Measurements from ENCODE around the gene RPLP1.

Gene RPLP1

DNA sequence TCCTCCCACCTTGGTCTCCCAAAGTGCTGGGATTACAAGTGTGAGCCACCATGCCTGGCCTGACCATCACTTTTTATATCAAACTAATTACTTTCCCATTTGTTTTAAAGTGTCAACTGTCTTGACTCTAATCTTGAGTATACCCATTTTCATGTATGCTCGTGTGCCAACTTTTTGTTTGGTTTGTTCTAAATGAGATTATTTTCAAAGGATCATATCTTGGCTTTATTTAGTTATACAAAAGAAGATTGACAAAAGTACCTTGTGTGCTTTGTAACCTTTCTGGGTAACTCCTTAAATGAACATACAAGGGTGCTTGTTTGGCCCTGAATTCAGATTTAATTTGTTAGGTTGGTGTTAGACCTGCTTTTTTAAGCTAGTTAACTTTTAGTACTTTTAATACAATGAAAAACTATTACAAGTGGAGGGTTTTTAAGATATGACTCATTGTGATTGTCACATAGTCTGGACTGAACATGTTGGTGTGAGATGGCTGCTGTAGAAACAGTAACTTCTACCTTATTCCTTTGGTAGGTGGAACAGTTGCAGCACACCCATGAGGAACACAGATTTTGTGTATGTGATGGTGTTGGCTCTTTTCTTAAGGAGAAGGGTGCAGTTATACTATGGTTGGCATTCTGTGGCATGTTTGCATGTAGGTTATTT lies 27.7 kb upstream of the RPLP1 start:
- no peaks in the 10 kb centered on the region for H3K4me1 ChIP-seq (ENCODE audit: insufficient read depth, low read length)
- H3K36me3 ChIP-seq (ENCODE audit: insufficient read depth, low read length) = peaks cover 86% of the 10 kb centered on the region
- H3K9ac ChIP-seq (ENCODE audit: low read depth, low read length) = no peak overlapping the region
- no peak overlapping the region for H3K4me3 ChIP-seq (ENCODE audit: low read depth in 1 of 2, low read length in 2 of 2)
- no peaks in the 10 kb centered on the region; the same call in 1 of the 2 replicates for H4K20me1 ChIP-seq (ENCODE audit: insufficient read depth, low read length)
- H3K79me2 ChIP-seq (ENCODE audit: insufficient read depth, low read length) = peaks cover 2% of the 10 kb centered on the region; the same call in 1 of the 2 replicates
- no peaks in the 10 kb centered on the region for H3K9me3 ChIP-seq (ENCODE audit: insufficient read depth, low read length, severe bottlenecking)
- no peak overlapping the region for H2AFZ ChIP-seq (ENCODE audit: low read depth, low read length)
- no peaks in the 10 kb centered on the region for H3K27me3 ChIP-seq (ENCODE audit: insufficient read depth, low read length, poor library complexity)
- ATAC-seq (ENCODE audit: insufficient read depth, low read depth) (no peak), DNase-seq (no peak)
- no peak overlapping the region for H3K4me2 ChIP-seq (ENCODE audit: insufficient read depth, low read length)
- no peak overlapping the region for H3K27ac ChIP-seq (ENCODE audit: low read length)
- TF ChIP-seq EZH2 (IDR thresholded peaks at IDR 0.05; ENCODE audit: borderline replicate concordance, low read depth, low read length, severe bottlenecking) = no peak
- TF ChIP-seq, protein P1, sequence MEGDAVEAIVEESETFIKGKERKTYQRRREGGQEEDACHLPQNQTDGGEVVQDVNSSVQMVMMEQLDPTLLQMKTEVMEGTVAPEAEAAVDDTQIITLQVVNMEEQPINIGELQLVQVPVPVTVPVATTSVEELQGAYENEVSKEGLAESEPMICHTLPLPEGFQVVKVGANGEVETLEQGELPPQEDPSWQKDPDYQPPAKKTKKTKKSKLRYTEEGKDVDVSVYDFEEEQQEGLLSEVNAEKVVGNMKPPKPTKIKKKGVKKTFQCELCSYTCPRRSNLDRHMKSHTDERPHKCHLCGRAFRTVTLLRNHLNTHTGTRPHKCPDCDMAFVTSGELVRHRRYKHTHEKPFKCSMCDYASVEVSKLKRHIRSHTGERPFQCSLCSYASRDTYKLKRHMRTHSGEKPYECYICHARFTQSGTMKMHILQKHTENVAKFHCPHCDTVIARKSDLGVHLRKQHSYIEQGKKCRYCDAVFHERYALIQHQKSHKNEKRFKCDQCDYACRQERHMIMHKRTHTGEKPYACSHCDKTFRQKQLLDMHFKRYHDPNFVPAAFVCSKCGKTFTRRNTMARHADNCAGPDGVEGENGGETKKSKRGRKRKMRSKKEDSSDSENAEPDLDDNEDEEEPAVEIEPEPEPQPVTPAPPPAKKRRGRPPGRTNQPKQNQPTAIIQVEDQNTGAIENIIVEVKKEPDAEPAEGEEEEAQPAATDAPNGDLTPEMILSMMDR (IDR thresholded peaks at IDR 0.05; ENCODE audit: borderline replicate concordance, extremely low read depth, low read length, poor library complexity, severe bottlenecking) = no peak

DNA sequence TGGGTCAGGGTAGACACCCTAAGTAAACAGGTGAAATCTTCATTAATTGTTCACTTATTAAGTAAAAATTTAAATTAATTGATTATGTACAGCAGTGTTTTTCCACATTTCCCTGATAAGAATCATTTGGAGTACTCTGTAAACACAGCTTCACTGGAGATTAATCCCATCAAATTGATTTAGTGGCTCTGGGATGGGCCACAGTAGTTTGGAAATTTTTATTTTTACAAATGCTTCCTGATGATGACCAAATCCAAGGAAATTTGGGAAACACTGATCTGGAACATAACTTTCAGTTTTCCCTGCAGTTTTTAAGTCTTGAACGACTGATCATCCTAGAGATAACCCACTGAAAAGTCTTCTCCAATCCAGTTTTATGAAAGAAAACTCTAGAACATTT lies 18.8 kb upstream of the RPLP1 start:
- Histone ChIP-seq H3K36me3 (ENCODE audit: insufficient read depth, low read length) (peaks cover 91% of the 10 kb centered on the region), H3K79me2 (ENCODE audit: insufficient read depth, low read length) (0 out of 2 replicates have a peak, but pooled peaks cover 3% of the 10 kb centered on the region)
- TF ChIP-seq, protein P1 (IDR thresholded peaks at IDR 0.05; ENCODE audit: borderline replicate concordance, extremely low read depth, low read length, poor library complexity, severe bottlenecking) = no peak
- no peak for TF ChIP-seq EZH2 (IDR thresholded peaks at IDR 0.05; ENCODE audit: borderline replicate concordance, low read depth, low read length, severe bottlenecking)

DNA sequence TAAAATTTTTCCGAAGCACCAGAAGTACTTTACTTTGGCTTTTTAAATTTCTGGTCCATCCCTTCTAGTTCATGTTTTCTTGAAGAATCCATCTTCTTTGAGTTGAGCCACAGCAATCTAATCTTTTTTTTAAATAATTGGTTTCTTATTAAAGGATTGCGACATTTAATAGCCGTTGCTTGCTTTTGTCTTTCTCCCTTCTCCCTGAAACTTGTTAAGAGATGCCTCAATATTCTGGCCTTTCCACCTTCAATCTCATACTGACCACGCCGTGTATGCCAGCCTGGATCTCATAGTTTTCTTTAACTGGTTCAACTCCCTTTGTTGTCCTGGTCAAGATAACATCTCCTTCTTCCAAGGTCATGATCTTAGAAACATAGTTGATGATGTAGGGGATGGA lies 18.4 kb upstream of the RPLP1 start:
- no peak overlapping the region for H3K4me2 ChIP-seq (ENCODE audit: insufficient read depth, low read length)
- no peaks in the 10 kb centered on the region for H3K9me3 ChIP-seq (ENCODE audit: insufficient read depth, low read length, severe bottlenecking)
- H4K20me1 ChIP-seq (ENCODE audit: insufficient read depth, low read length) = no peaks in the 10 kb centered on the region
- H3K79me2 ChIP-seq (ENCODE audit: insufficient read depth, low read length) = 0 out of 2 replicates have a peak, but pooled peaks cover 3% of the 10 kb centered on the region
- no peak overlapping the region for H2AFZ ChIP-seq (ENCODE audit: low read depth, low read length)
- peaks cover 91% of the 10 kb centered on the region for H3K36me3 ChIP-seq (ENCODE audit: insufficient read depth, low read length)
- H3K4me1 ChIP-seq (ENCODE audit: insufficient read depth, low read length) = no peaks in the 10 kb centered on the region
- no peak overlapping the region for H3K4me3 ChIP-seq (ENCODE audit: low read depth in 1 of 2, low read length in 2 of 2)
- TF ChIP-seq EZH2 (IDR thresholded peaks at IDR 0.05; ENCODE audit: borderline replicate concordance, low read depth, low read length, severe bottlenecking) = no peak
- TF ChIP-seq, protein P1 (IDR thresholded peaks at IDR 0.05; ENCODE audit: borderline replicate concordance, extremely low read depth, low read length, poor library complexity, severe bottlenecking) = no peak
- no peak overlapping the region for H3K9ac ChIP-seq (ENCODE audit: low read depth, low read length)
- ATAC-seq (ENCODE audit: insufficient read depth, low read depth) = no peak
- no peaks in the 10 kb centered on the region for H3K27me3 ChIP-seq (ENCODE audit: insufficient read depth, low read length, poor library complexity)
- H3K27ac ChIP-seq (ENCODE audit: low read length) = no peak overlapping the region
- no peak for DNase-seq

More for the DNA sequence above, 18.8 kb upstream of the RPLP1 start:
- Histone ChIP-seq H2AFZ (ENCODE audit: low read depth, low read length) (no peak overlapping the region), H3K9ac (ENCODE audit: low read depth, low read length) (no peak overlapping the region), H3K27ac (ENCODE audit: low read length) (no peak overlapping the region), H3K4me1 (ENCODE audit: insufficient read depth, low read length) (no peaks in the 10 kb centered on the region), H4K20me1 (ENCODE audit: insufficient read depth, low read length) (no peaks in the 10 kb centered on the region), H3K4me2 (ENCODE audit: insufficient read depth, low read length) (no peak overlapping the region), H3K4me3 (ENCODE audit: low read depth in 1 of 2, low read length in 2 of 2) (no peak overlapping the region), H3K9me3 (ENCODE audit: insufficient read depth, low read length, severe bottlenecking) (no peaks in the 10 kb centered on the region), H3K27me3 (ENCODE audit: insufficient read depth, low read length, poor library complexity) (no peaks in the 10 kb centered on the region)
- no peak for DNase-seq
- no peak for ATAC-seq (ENCODE audit: insufficient read depth, low read depth)
